Body of pancreas (tissue), 4 donors: ENCODE measurements around the gene LILRA2. TPM values are rescaled to one million over a fixed set of nuclear protein-coding genes. Genes with fewer than 3 reads are reported as not detected.

Experiments
- ATAC-seq: fragments of 150-250 bp; one replicate; pipeline ENCODE4 v1.9.1; 2016
- DNase-seq, 4 donors: peaks; one replicate each; pipeline ENCODE4 v3.0.0-alpha.2; 2019
- H3K27ac ChIP-seq, 4 donors: fragments of 200-600 bp; sonication (generic); 1 replicate in 3 of 4; 2 replicates in 1 of 4; pipeline versions ENCODE4 v1.5.1 to v1.6.1; 2016 to 2019; ENCODE audit warnings: mild to moderate bottlenecking in 1 of 4, mixed read lengths in 1 of 4, moderate library complexity in 1 of 4
- H3K27me3 ChIP-seq, 2 donors: fragments of 200-600 bp; sonication (generic); one replicate each; pipeline ENCODE4 v1.6.0; 2016; ENCODE audit warnings: mild to moderate bottlenecking in 1 of 2
- H3K36me3 ChIP-seq, 2 donors: fragments of 200-600 bp; sonication (generic); replicated peaks in 1 of 2; 2 replicates each; pipeline ENCODE4 v1.5.1; 2016; ENCODE audit warnings: low read depth in 2 of 2; ENCODE audit not compliant: insufficient read depth in 1 of 2
- H3K4me1 ChIP-seq: fragments of 200-600 bp; sonication (generic); one replicate; pipeline ENCODE4 v1.6.0; 2016
- H3K4me3 ChIP-seq, 2 donors: fragments of 200-600 bp; sonication (generic); 1 replicate in 1 of 2; 2 replicates in 1 of 2; pipeline ENCODE4 v1.5.1; 2016 to 2019
- H3K9me3 ChIP-seq, 3 donors: fragments of 200-600 bp; sonication (generic); 1 replicate in 2 of 3; 2 replicates in 1 of 3; pipeline ENCODE4 v1.5.1; 2016
- POLR2A ChIP-seq, 3 donors: fragments of 450-650 bp; IDR thresholded peaks; one replicate each; pipeline ENCODE4 v1.6.1; 2016; ENCODE audit warnings: antibody characterized with exemption in 3 of 3, mild to moderate bottlenecking in 2 of 3
- WGBS, 2 donors: methylation state at CpG; one replicate each; pipeline ENCODE4 v1.1.5; 2017; 5-methylcytosine and 5-hydroxymethylcytosine counted together
- intact Hi-C: fragments of 100-400 bp; cut with DNase I; formaldehyde crosslinking; loops from one replicate; pipeline ENCODE4 v1.15.1; 2023
- total RNA-seq, 2 donors: library from RNA; depleted of rRNA; stranded (reverse); fragments of >200 nt; gene quantifications; one replicate each; pipeline ENCODE4 v1.1.0, GENCODE V29; 2016
- TF ChIP-seq, protein P1 (sequence below), 7 experiments: fragments of 450-650 bp in 4 of 7; fragments of 200-600 bp in 3 of 7; sonication (generic) in 3 of 7; IDR thresholded peaks; one replicate each; pipeline ENCODE4 v1.5.1; 2016 to 2019; ENCODE audit warnings: antibody characterized with exemption in 7 of 7

Gene LILRA2
- total RNA-seq, 2 donors from 2014 or later, result 1.6 TPM; not detected in 1

DNA sequence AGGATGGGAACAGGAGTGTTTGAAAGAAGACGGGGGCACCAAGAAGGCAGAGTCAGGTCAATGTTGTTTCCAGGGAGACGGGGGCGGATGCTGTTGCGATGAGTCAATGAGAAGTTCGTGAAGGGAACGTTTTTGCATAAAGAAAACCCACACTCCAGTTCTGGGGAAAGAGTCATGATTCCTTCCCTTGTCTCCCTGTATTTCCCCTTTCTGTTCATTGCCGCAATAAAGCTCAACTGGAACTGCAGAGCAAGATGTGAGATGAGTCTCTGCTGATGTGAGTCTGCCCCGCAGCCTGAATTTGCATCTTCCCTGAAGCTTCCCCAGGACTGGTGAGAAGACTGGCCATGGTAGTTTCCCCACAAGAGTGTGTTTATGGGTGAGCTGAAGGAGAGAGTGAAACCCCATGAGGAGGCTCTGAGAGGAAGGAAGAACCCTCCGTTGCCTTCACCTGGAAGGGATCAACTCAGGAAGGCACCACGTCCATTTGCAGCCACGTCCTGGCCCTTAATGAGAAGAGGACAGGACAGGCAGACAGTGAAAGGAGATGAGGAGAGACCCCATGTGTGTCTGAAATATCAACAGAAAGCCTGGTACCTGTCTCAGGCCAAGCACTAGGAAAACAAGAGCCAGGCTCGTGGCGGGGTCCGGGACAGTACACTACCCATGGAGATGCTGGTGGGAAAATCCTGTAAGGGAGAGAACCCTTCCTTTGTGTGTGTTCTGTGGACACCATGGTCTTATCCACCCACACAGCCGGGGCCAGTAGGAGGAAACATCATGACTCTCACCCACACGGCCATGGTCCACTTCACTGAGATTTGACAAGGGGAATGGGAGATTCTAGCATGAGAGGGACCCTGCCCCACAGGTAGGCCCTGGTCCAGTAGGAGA is 33.5 kb downstream of the LILRA2 start:
- peak in 1 of 4 donors; percentile 42 for DNase-seq
- no peaks in the 10 kb centered on the region for H3K27me3 ChIP-seq
- ATAC-seq, result no peak
- TF ChIP-seq, protein P1, sequence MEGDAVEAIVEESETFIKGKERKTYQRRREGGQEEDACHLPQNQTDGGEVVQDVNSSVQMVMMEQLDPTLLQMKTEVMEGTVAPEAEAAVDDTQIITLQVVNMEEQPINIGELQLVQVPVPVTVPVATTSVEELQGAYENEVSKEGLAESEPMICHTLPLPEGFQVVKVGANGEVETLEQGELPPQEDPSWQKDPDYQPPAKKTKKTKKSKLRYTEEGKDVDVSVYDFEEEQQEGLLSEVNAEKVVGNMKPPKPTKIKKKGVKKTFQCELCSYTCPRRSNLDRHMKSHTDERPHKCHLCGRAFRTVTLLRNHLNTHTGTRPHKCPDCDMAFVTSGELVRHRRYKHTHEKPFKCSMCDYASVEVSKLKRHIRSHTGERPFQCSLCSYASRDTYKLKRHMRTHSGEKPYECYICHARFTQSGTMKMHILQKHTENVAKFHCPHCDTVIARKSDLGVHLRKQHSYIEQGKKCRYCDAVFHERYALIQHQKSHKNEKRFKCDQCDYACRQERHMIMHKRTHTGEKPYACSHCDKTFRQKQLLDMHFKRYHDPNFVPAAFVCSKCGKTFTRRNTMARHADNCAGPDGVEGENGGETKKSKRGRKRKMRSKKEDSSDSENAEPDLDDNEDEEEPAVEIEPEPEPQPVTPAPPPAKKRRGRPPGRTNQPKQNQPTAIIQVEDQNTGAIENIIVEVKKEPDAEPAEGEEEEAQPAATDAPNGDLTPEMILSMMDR (IDR thresholded peaks at IDR 0.05), result no peak
- TF ChIP-seq POLR2A (IDR thresholded peaks at IDR 0.05), result no peak
- no peaks in the 10 kb centered on the region for H3K4me1 ChIP-seq
- intact Hi-C loops, result no loop called here
- H3K36me3 ChIP-seq, result no peaks in the 10 kb centered on the region
- 49% methylated on average over 15 to 16 of the region's 16 CpGs for WGBS, 2 donors
- no peak overlapping the region for H3K4me3 ChIP-seq
- no peaks in the 10 kb centered on the region for H3K9me3 ChIP-seq
- peak overlapping the region in 1 of 4 donors; percentile 58 for H3K27ac ChIP-seq

DNA sequence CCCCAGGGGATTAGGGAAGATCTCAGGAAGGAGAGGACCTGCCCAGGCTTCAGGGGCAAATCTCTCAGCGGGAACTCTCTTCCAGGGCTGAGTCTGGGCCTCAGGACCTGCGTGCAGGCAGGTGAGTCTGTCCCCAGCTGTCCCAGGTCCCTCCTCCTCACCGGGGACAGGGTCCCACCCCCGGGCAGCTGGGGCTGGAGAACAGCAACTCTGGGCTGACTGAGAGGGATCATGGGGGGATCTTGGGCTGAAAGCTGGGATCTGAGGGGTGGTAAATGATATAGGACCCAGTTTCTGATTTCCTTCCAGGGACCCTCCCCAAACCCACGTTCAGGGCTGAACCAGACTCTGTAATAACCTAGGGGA is 34.2 kb downstream of the LILRA2 start:
- no peak for DNase-seq
- 43 to 50% methylated on average over 1 to 5 of the region's 5 CpGs for WGBS, 2 donors
- Histone ChIP-seq H3K27me3 (no peaks in the 10 kb centered on the region), H3K9me3 (no peaks in the 10 kb centered on the region), H3K4me3 (no peak overlapping the region), H3K4me1 (no peaks in the 10 kb centered on the region), H3K27ac (no peak overlapping the region), H3K36me3 (no peaks in the 10 kb centered on the region)
- no peak for ATAC-seq
- intact Hi-C loops, result no loop called here
- TF ChIP-seq, protein P1 (IDR thresholded peaks at IDR 0.05), result no peak
- no peak for TF ChIP-seq POLR2A (IDR thresholded peaks at IDR 0.05)

GRCh38 chr19:54608205-54608604 is 34.6 kb downstream of the LILRA2 start:
- Histone ChIP-seq H3K4me3 (no peak overlapping the region), H3K9me3 (no peaks in the 10 kb centered on the region), H3K27me3 (no peaks in the 10 kb centered on the region), H3K27ac (no peak overlapping the region), H3K4me1 (no peaks in the 10 kb centered on the region), H3K36me3 (no peaks in the 10 kb centered on the region)
- ATAC-seq, result no peak
- no peak for TF ChIP-seq POLR2A (IDR thresholded peaks at IDR 0.05)
- TF ChIP-seq, protein P1 (IDR thresholded peaks at IDR 0.05), result no peak
- 76 to 77% methylated on average over 5 to 6 of the region's 7 CpGs for WGBS, 2 donors
- no peak for DNase-seq
- intact Hi-C loops, result no loop called here

DNA sequence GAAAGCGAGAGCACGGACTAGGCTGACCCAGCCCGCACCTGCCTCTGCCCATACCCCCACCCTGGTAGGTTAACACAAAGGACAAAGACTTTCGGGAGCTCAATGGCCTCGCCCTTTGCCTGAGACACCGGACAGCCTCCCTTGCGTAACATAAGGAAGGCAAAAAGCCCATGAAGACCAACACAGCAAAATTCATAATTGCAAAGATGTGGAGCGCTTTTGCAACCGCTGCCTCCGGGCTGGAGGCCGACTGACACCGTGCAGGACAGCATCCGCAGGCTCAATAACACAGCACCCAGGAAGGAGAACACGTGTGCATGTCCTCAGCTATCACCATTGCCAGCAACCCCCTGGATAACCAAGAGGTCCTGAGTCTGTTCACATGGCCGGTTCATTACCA is 35.2 kb downstream of the LILRA2 start:
- H3K27ac ChIP-seq, result no peak overlapping the region
- H3K9me3 ChIP-seq, result no peaks in the 10 kb centered on the region
- DNase-seq, result peak in 1 of 4 donors; percentile 33
- ATAC-seq, result no peak
- H3K27me3 ChIP-seq, result no peaks in the 10 kb centered on the region
- intact Hi-C loops, result no loop called here
- no peak overlapping the region for H3K4me3 ChIP-seq
- TF ChIP-seq, protein P1 (IDR thresholded peaks at IDR 0.05), result no peak
- TF ChIP-seq POLR2A (IDR thresholded peaks at IDR 0.05), result no peak
- 65 to 79% methylated on average over 14 to 15 of the region's 15 CpGs for WGBS, 2 donors
- H3K4me1 ChIP-seq, result no peaks in the 10 kb centered on the region
- no peaks in the 10 kb centered on the region for H3K36me3 ChIP-seq

DNA sequence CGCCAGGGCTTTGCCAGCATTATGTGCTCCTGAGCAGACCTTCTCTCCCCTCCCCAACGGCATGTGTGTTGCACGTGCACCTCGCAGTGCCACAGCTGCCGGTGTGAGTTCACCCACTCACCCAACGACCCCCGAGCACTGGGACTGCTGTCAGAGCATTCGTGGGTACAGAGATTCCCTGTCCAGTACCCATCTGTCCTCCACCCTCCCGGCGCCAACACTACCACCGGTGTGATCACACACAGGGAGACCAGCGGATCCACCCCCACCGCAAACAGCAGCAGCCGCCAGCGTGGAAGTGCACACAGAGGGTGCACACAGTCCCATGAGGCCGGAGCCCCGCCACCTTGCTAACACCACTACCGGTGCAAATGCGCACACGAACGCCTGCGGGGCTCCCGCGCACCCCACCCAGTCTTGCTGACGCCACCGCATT is 35.8 kb downstream of the LILRA2 start:
- DNase-seq, result no peak
- no peaks in the 10 kb centered on the region for H3K36me3 ChIP-seq
- H3K27me3 ChIP-seq, result no peaks in the 10 kb centered on the region
- intact Hi-C loops, result no loop called here
- H3K27ac ChIP-seq, result no peak overlapping the region
- no peak for ATAC-seq
- TF ChIP-seq POLR2A (IDR thresholded peaks at IDR 0.05), result no peak
- TF ChIP-seq, protein P1 (IDR thresholded peaks at IDR 0.05), result no peak
- WGBS, 2 donors, result 80 to 82% methylated on average over 20 to 24 of the region's 26 CpGs
- no peak overlapping the region for H3K4me3 ChIP-seq
- H3K4me1 ChIP-seq, result no peaks in the 10 kb centered on the region
- H3K9me3 ChIP-seq, result no peaks in the 10 kb centered on the region
